Heart left ventricle (tissue), 16 donors: Measurements from ENCODE around the gene MARK3. TPM values are rescaled to one million over a fixed set of nuclear protein-coding genes. Genes with fewer than 3 reads are reported as not detected.

Experiments
- ATAC-seq, 4 donors: fragments of 200-7000 bp; cut with Tn5 transposase; one replicate each; pipeline ENCODE4 v1.9.1; 2020 to 2022; ENCODE audit warnings: moderate library complexity in 4 of 4, mild to moderate bottlenecking in 3 of 4, moderate number of reproducible peaks in 1 of 4
- DNase-seq, 5 donors: peaks; one replicate each; pipeline ENCODE4 v3.0.0-alpha.2; 2020
- H3K27ac ChIP-seq, 12 donors: fragments of 200-600 bp; sonication (generic) in 4 of 12; one replicate each; pipeline versions ENCODE4 v1.5.0 to v1.8.0; 2016 to 2022; ENCODE audit warnings: mild to moderate bottlenecking in 2 of 12
- H3K27me3 ChIP-seq, 9 donors: fragments of 200-600 bp; sonication (generic) in 2 of 9; one replicate each; pipeline versions ENCODE4 v1.5.1 to v1.8.0; 2016 to 2022; ENCODE audit warnings: mild to moderate bottlenecking in 3 of 9
- H3K36me3 ChIP-seq, 9 donors: fragments of 200-600 bp; sonication (generic) in 2 of 9; one replicate each; pipeline versions ENCODE4 v1.5.0 to v1.8.0; 2018 to 2022; ENCODE audit warnings: mild to moderate bottlenecking in 2 of 9
- H3K4me1 ChIP-seq, 12 donors: fragments of 200-600 bp; sonication (generic) in 4 of 12; one replicate each; pipeline versions ENCODE4 v1.5.0 to v1.8.0; 2016 to 2022; ENCODE audit warnings: mild to moderate bottlenecking in 3 of 12
- H3K4me3 ChIP-seq, 12 donors: fragments of 200-600 bp; sonication (generic) in 4 of 12; one replicate each; pipeline versions ENCODE4 v1.5.0 to v1.8.0; 2017 to 2022; ENCODE audit warnings: mild to moderate bottlenecking in 9 of 12, moderate library complexity in 4 of 12
- H3K9me3 ChIP-seq, 12 donors: fragments of 200-600 bp; sonication (generic) in 4 of 12; one replicate each; pipeline versions ENCODE4 v1.5.0 to v1.8.0; 2016 to 2022; ENCODE audit warnings: mild to moderate bottlenecking in 1 of 12
- CTCF ChIP-seq, 12 donors: fragments of 200-600 bp; sonication (generic) in 4 of 12; IDR thresholded peaks; one replicate each; pipeline versions ENCODE4 v1.5.0 to v1.8.0; 2018 to 2022; ENCODE audit warnings: antibody characterized with exemption in 12 of 12, mild to moderate bottlenecking in 5 of 12
- POLR2A ChIP-seq, 2 donors: fragments of 450-650 bp; IDR thresholded peaks; one replicate each; pipeline ENCODE4 v1.6.1; 2017; ENCODE audit warnings: antibody characterized with exemption in 2 of 2, mild to moderate bottlenecking in 2 of 2, moderate library complexity in 2 of 2
- WGBS, 4 donors: extraction: QIAGEN DNeasy Blood & Tissue Kit in 2 of 4; methylation state at CpG; one replicate each; pipeline versions ENCODE4 v1.1.5 to v1.1.7; 2013 to 2018; 5-methylcytosine and 5-hydroxymethylcytosine counted together
- intact Hi-C, 10 donors: fragments of 100-400 bp; cut with DNase I; formaldehyde crosslinking; loops; one replicate each; pipeline versions ENCODE4 v1.11.1 to v1.14.2; 2022
- polyA plus RNA-seq, 2 donors: library from polyadenylated mRNA; stranded (reverse); fragments of 200-250 nt; gene quantifications; one replicate each; pipeline ENCODE4 v1.2.3, GENCODE V29; 2013
- total RNA-seq, 9 donors: library from RNA; depleted of rRNA in 2 of 9; stranded (reverse); fragments of >200 nt in 2 of 9; fragmentation: NEBNext Ultra II Directional in 3 of 9; extraction: Animal tissue kit (Norgen Biotek cat#: 25700) in 3 of 9; gene quantifications; one replicate each; pipeline versions ENCODE4 v1.1.0 to v1.2.4, GENCODE V29; 2016 to 2023
- donor health status: ischemic (EF 13 %, LVEDD 7.1; RV severe dilation, severe dysfunction).
- donor health status: healthy with polysubstance abuse.
- donor health status: DM: no; HTN: yes; CAD: no.
- donor health status: DM: no; HTN: no; CAD: no.
- donor health status: ischemic (EF 25% LVEDD 6.9; RV normal size, moderate dysfunction).
- donor health status: ischemic (EF 25% LVEDD 5.7; RV mildly dilated, moderate dysfunction).
- donor health status: healthy.
- donor health status: DM: yes; HTN: yes; CAD: no.
- donor health status: ischemic (EF 35%, LVEDD 5.7; RV mildly dilated, moderate dysfunction).
- donor health status: nonischemic (EF 11% LVEDD 7.7; RV severe dilation, severe dysfunction).
- donor health status: DM: yes; HTN: yes; CAD: no.
- donor health status: PGD.
- donor health status: ischemic (EF 29% LVEDD 5.4; RV normal size, mild dysfunction).
- donor health status: nonischemic (EF 23%, LVEDD 6.1; RV moderate dilation, normal function).

The MARK3 gene
- total and polyA plus RNA-seq, 11 donors, result 54.0 to 156 (median 111) TPM

- H3K4me1 ChIP-seq, result peaks cover 0 to 61% (median 28%) of the 10 kb centered on the region in 12 donors
- 53 to 75% (median 70%) methylated on average over 3 of the region's 3 CpGs for WGBS, 4 donors
Measured at GRCh38 chr14:103428723-103429556, 43.7 kb downstream of the MARK3 start.

GRCh38 chr14:103430358-103430757, 45.1 kb downstream of the MARK3 start:
- intact Hi-C loops, result loop anchor here in 1 of 10 donors (5.0 kb wide), 1 partner anchor 33 kb away; no protein-coding TSS in a partner anchor
- ATAC-seq (no peak), DNase-seq (no peak)
- H3K27ac ChIP-seq, result no peak overlapping the region
- WGBS, 4 donors, result 80 to 89% (median 87%) methylated on average over 3 of the region's 3 CpGs
- peaks cover 0 to 22% (median 0%) of the 10 kb centered on the region in 9 donors for H3K36me3 ChIP-seq
- no peak overlapping the region for H3K4me3 ChIP-seq
- TF ChIP-seq POLR2A (IDR thresholded peaks at IDR 0.05) (no peak), CTCF (IDR thresholded peaks at IDR 0.05) (no peak)
- H3K4me1 ChIP-seq, result peaks cover 3 to 75% (median 39%) of the 10 kb centered on the region in 12 donors
- no peaks in the 10 kb centered on the region for H3K9me3 ChIP-seq
- H3K27me3 ChIP-seq, result no peaks in the 10 kb centered on the region

More at GRCh38 chr14:103428723-103429556, 43.7 kb downstream of the MARK3 start:
- H3K27ac ChIP-seq, result peak overlapping the region in 5 of 12 donors; percentile 3 to 82 (median 55)
- H3K9me3 ChIP-seq, result no peaks in the 10 kb centered on the region
- DNase-seq, result no peak
- H3K36me3 ChIP-seq, result peaks cover 0 to 12% (median 0%) of the 10 kb centered on the region in 9 donors
- ATAC-seq, result no peak
- no peaks in the 10 kb centered on the region for H3K27me3 ChIP-seq
- TF ChIP-seq CTCF (IDR thresholded peaks at IDR 0.05), result no peak
- no peak for TF ChIP-seq POLR2A (IDR thresholded peaks at IDR 0.05)
- H3K4me3 ChIP-seq, result peak overlapping the region in 1 of 12 donors; percentile 1
- intact Hi-C loops, result loop anchor here in 1 of 10 donors (5.0 kb wide), 1 partner anchor 37 kb away; no protein-coding TSS in a partner anchor

- Histone ChIP-seq H3K27me3 (no peaks in the 10 kb centered on the region), H3K9me3 (no peaks in the 10 kb centered on the region), H3K4me1 (peaks cover 3 to 89% (median 44%) of the 10 kb centered on the region in 12 donors), H3K4me3 (no peak overlapping the region), H3K36me3 (peaks cover 0 to 22% (median 0%) of the 10 kb centered on the region in 9 donors), H3K27ac (no peak overlapping the region)
- WGBS, 4 donors, result 83 to 94% (median 91%) methylated on average over 4 of the region's 4 CpGs
- intact Hi-C loops, result loop anchor here in 1 of 10 donors (5.0 kb wide), 1 partner anchor 35 kb away; no protein-coding TSS in a partner anchor
- no peak for ATAC-seq
- TF ChIP-seq CTCF (IDR thresholded peaks at IDR 0.05) (no peak), POLR2A (IDR thresholded peaks at IDR 0.05) (no peak)
- no peak for DNase-seq
Measured at GRCh38 chr14:103432627-103433026, 47.4 kb downstream of the MARK3 start.

DNA sequence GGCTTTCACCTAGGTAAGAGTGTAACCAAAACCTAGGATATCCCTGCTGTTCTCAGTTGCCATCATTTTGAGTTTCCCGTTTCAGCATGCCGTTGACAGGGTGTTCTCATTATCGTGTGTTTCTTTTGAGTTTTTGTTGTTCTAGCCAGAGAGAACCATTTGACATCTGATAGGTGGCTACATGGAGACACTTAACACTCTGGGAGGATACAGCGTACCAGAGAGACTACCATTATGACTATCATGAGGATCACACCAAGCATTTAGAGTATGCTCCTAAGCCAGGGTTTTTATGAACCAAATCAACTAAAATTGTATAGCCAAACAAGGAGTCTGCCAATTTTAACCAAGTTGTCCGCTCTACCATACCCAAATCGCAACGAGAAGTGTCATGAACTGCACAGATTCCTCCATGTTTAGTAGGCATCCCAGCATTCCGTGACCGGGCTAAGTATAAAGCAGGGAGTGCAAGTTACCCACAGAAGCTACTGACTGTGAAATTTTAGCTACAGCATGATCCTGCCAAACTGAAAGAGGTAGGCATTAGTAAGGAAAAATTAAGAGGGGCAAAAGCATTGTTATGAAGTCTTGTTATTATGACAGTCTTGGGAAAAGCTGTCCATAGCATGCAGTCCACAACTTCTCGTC, 48.8 kb downstream of the MARK3 start:
- Histone ChIP-seq H3K9me3 (no peaks in the 10 kb centered on the region), H3K4me3 (no peak overlapping the region), H3K27ac (peak overlapping the region in 3 of 12 donors; percentile 22 to 49 (median 23)), H3K27me3 (no peaks in the 10 kb centered on the region), H3K4me1 (peaks cover 3 to 76% (median 33%) of the 10 kb centered on the region in 12 donors), H3K36me3 (peaks cover 0 to 32% (median under 1%) of the 10 kb centered on the region in 9 donors)
- intact Hi-C loops, result loop anchor here in 1 of 10 donors (5.0 kb wide), 1 partner anchor 37 kb away; no protein-coding TSS in a partner anchor
- no peak for DNase-seq
- ATAC-seq, result no peak
- WGBS, 4 donors, result 84 to 90% (median 88%) methylated on average over 10 of the region's 10 CpGs
- TF ChIP-seq CTCF (IDR thresholded peaks at IDR 0.05) (no peak), POLR2A (IDR thresholded peaks at IDR 0.05) (no peak)
